ENCODE data around the gene ZMYND10. TPM values are rescaled to one million over a fixed set of nuclear protein-coding genes. Genes with fewer than 3 reads are reported as not detected.

The ZMYND10 gene
- total and polyA plus RNA-seq, 2 donors (not counting 1 experiment from before 2014, with no cell fraction given) = 0.32 to 0.83 TPM

GRCh38 chr3:50340448-50341329 is 4.8 kb downstream of the ZMYND10 start, which contains the start of gene RASSF1:
Gene RASSF1, minus strand, starts transcription at chr3:50340836. Its CDS starts 31 bp downstream, at chr3:50340805.
- no peaks in the 10 kb centered on the region for H3K36me3 ChIP-seq (ENCODE audit: control insufficient read depth, insufficient read depth, low read length)
- H3K4me1 ChIP-seq (ENCODE audit: control insufficient read depth, extremely low read depth, insufficient read depth, low read length) = peaks cover 6% of the 10 kb centered on the region
- peak within 1 kb of the TSS; percentile 41 to 67 (median 58) for H3K4me3 ChIP-seq (replicated peaks in 1 of 4; ENCODE audit: control extremely low read depth in 1 of 4, insufficient read depth in 1 of 4, low read depth in 3 of 4, low read length in 4 of 4)
- peak within 1 kb of the TSS; percentile 79 for H3K9ac ChIP-seq (ENCODE audit: insufficient read depth, low read length)
- peak within 1 kb of the TSS; percentile 82 for H3K27ac ChIP-seq (ENCODE audit: insufficient read depth, low read length)
- no peaks in the 10 kb centered on the region for H3K27me3 ChIP-seq (ENCODE audit: control insufficient read depth, insufficient read depth, low read length)
- H4K20me1 ChIP-seq (ENCODE audit: control insufficient read depth, extremely low read depth, insufficient read depth, low read length) = no peaks in the 10 kb centered on the region
- no peaks in the 10 kb centered on the region for H3K9me3 ChIP-seq (ENCODE audit: control insufficient read depth, insufficient read depth, low read depth, low read length)
- peaks cover 30% of the 10 kb centered on the region for H3K79me2 ChIP-seq (ENCODE audit: control insufficient read depth, insufficient read depth, low read length)
- TF ChIP-seq EZH2 (IDR thresholded peaks at IDR 0.05; ENCODE audit: low read length, missing control alignments) = no peak
- TF ChIP-seq, protein P1, sequence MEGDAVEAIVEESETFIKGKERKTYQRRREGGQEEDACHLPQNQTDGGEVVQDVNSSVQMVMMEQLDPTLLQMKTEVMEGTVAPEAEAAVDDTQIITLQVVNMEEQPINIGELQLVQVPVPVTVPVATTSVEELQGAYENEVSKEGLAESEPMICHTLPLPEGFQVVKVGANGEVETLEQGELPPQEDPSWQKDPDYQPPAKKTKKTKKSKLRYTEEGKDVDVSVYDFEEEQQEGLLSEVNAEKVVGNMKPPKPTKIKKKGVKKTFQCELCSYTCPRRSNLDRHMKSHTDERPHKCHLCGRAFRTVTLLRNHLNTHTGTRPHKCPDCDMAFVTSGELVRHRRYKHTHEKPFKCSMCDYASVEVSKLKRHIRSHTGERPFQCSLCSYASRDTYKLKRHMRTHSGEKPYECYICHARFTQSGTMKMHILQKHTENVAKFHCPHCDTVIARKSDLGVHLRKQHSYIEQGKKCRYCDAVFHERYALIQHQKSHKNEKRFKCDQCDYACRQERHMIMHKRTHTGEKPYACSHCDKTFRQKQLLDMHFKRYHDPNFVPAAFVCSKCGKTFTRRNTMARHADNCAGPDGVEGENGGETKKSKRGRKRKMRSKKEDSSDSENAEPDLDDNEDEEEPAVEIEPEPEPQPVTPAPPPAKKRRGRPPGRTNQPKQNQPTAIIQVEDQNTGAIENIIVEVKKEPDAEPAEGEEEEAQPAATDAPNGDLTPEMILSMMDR (conservative IDR thresholded peaks at IDR 0.05 in 1 of 2, IDR thresholded peaks at IDR 0.05 in 1 of 2; ENCODE audit: low read depth in 1 of 2, low read length in 2 of 2) = no peak
- H2AFZ ChIP-seq (ENCODE audit: low read length) = peak within 1 kb of the TSS; percentile 55
- H3K4me2 ChIP-seq (ENCODE audit: extremely low read depth, insufficient read depth, low read length) = peak within 1 kb of the TSS; percentile 90
- DNase-seq (ENCODE audit: low read depth in 2 of 2) = peak in 1 of 2 donors; percentile 56

DNA sequence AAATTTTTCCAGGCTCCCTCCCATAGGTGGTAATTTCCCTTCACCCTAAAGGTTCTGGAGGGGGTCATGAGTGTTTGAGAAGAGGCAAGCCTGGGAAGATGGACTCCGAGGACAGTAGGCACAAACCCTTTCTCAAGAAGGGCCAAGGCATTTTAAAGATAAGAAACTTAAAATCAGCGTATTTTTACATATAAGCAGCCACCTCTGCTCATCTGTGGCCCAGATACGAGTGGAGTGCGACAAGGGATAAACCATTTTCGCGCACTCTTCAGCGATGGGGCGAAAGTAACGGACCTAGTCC is 5.4 kb downstream of the ZMYND10 start:
- H3K4me3 ChIP-seq (replicated peaks in 1 of 4; ENCODE audit: control extremely low read depth in 1 of 4, insufficient read depth in 1 of 4, low read depth in 3 of 4, low read length in 4 of 4) = peak overlapping the region; percentile 41 to 67 (median 58)
- peak overlapping the region; percentile 82 for H3K27ac ChIP-seq (ENCODE audit: insufficient read depth, low read length)
- no peaks in the 10 kb centered on the region for H4K20me1 ChIP-seq (ENCODE audit: control insufficient read depth, extremely low read depth, insufficient read depth, low read length)
- H3K4me2 ChIP-seq (ENCODE audit: extremely low read depth, insufficient read depth, low read length) = peak overlapping the region; percentile 90
- DNase-seq (ENCODE audit: low read depth in 2 of 2) = peak in 1 of 2 donors; percentile 21
- peak overlapping the region; percentile 79 for H3K9ac ChIP-seq (ENCODE audit: insufficient read depth, low read length)
- peaks cover 36% of the 10 kb centered on the region for H3K79me2 ChIP-seq (ENCODE audit: control insufficient read depth, insufficient read depth, low read length)
- peak overlapping the region; percentile 55 for H2AFZ ChIP-seq (ENCODE audit: low read length)
- no peaks in the 10 kb centered on the region for H3K36me3 ChIP-seq (ENCODE audit: control insufficient read depth, insufficient read depth, low read length)
- no peaks in the 10 kb centered on the region for H3K27me3 ChIP-seq (ENCODE audit: control insufficient read depth, insufficient read depth, low read length)
- H3K9me3 ChIP-seq (ENCODE audit: control insufficient read depth, insufficient read depth, low read depth, low read length) = no peaks in the 10 kb centered on the region
- H3K4me1 ChIP-seq (ENCODE audit: control insufficient read depth, extremely low read depth, insufficient read depth, low read length) = peaks cover 9% of the 10 kb centered on the region
- no peak for TF ChIP-seq EZH2 (IDR thresholded peaks at IDR 0.05; ENCODE audit: low read length, missing control alignments)
- TF ChIP-seq, protein P1 (conservative IDR thresholded peaks at IDR 0.05 in 1 of 2, IDR thresholded peaks at IDR 0.05 in 1 of 2; ENCODE audit: low read depth in 1 of 2, low read length in 2 of 2) = no peak

DNA sequence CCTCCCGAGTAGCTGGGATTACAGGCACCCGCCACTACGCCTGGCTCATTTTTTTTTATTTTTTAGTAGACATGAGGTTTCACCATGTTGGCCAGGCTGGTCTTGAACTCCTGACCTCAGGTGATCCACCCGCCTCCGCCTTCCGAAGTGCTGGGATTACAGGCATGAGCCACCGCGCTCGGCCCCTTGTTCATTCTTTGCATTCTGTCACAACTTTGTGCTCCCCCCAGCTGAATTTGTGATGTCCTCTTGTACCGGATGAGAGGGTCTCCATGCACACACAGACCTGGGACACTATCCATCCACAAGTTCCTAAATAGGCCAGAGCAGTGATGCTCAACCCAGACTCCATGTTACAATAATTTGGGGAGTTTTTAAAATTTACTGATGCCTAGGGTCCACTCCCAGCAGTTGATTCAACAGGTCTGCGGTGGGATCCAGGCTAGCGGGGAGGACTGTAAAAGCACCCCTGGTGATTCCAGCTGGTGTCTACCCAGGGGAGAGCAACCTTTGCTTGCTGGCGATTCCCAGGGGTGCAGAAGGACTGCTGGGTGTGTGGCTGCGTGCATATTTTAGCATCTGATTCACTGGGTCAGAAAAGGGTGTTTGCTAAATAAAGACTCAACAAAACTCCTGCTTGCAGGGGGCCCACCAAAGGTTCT is 5.9 kb downstream of the ZMYND10 start:
- no peak overlapping the region for H2AFZ ChIP-seq (ENCODE audit: low read length)
- H3K9me3 ChIP-seq (ENCODE audit: control insufficient read depth, insufficient read depth, low read depth, low read length) = no peaks in the 10 kb centered on the region
- peaks cover 41% of the 10 kb centered on the region for H3K79me2 ChIP-seq (ENCODE audit: control insufficient read depth, insufficient read depth, low read length)
- peak overlapping the region; percentile 90 for H3K4me2 ChIP-seq (ENCODE audit: extremely low read depth, insufficient read depth, low read length)
- H3K4me3 ChIP-seq (replicated peaks in 1 of 4; ENCODE audit: control extremely low read depth in 1 of 4, insufficient read depth in 1 of 4, low read depth in 3 of 4, low read length in 4 of 4) = peak overlapping the region; percentile 41 to 67 (median 58)
- no peak overlapping the region for H3K9ac ChIP-seq (ENCODE audit: insufficient read depth, low read length)
- H4K20me1 ChIP-seq (ENCODE audit: control insufficient read depth, extremely low read depth, insufficient read depth, low read length) = no peaks in the 10 kb centered on the region
- H3K27me3 ChIP-seq (ENCODE audit: control insufficient read depth, insufficient read depth, low read length) = no peaks in the 10 kb centered on the region
- peaks cover 10% of the 10 kb centered on the region for H3K4me1 ChIP-seq (ENCODE audit: control insufficient read depth, extremely low read depth, insufficient read depth, low read length)
- TF ChIP-seq, protein P1 (conservative IDR thresholded peaks at IDR 0.05 in 1 of 2, IDR thresholded peaks at IDR 0.05 in 1 of 2; ENCODE audit: low read depth in 1 of 2, low read length in 2 of 2) = no peak
- H3K27ac ChIP-seq (ENCODE audit: insufficient read depth, low read length) = peak overlapping the region; percentile 82
- H3K36me3 ChIP-seq (ENCODE audit: control insufficient read depth, insufficient read depth, low read length) = no peaks in the 10 kb centered on the region
- DNase-seq (ENCODE audit: low read depth in 2 of 2) = peak in 1 of 2 donors; percentile 47
